ENCODE results near the gene SLC38A2.
A peak's percentile ranks its signal among the peaks of the same experiment; 100 is the strongest.

Gene SLC38A2

DNA sequence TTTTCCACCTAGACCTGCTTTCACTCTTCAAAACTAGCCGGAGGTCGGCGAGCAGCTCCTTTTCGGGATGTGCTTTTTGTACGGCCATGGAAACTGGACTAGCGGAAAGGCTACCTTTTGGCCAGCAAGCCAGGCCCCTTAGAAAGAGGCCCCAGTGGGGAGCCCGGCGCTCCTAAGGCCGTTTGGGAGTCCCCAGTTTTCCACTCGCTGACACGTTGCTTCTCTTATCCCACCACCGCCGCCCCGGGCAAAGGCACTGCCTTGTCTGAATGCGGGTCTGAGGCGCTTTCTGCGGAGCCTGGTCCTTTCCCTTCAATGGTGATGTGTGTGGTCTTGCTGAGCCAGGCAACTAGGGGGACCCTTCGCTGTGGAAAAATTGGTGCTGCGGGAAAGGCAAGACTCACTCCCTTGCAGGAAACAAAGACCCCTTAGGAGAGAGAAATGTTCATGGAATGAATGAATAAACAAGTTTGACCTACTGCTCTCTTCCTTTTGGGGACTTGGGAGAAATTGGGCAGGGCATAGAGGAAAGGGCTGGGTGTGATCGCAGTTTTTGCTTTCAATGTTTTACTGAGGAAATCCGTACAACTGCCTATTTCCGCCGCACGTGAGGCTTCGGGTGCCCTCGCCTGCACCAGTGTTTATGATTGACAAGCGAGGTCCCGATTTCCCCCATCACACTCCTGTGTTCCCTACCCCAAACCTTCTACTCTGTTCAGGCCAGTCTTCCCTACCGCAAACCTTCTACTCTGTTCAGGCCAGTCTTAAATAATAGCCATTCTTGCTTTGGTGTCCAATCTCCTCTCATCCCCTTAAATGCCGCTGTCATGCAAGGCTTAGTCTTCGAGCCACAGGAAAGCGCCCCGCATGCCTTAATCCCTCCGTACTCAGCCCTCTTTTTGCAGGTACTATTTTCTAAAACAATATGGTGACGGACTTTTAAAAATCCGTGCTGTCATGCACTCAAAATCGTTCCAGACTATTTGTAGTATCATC, 1.0 kb upstream of the SLC38A2 start:
- DNase-seq, result peak; percentile 22 to 26

DNA sequence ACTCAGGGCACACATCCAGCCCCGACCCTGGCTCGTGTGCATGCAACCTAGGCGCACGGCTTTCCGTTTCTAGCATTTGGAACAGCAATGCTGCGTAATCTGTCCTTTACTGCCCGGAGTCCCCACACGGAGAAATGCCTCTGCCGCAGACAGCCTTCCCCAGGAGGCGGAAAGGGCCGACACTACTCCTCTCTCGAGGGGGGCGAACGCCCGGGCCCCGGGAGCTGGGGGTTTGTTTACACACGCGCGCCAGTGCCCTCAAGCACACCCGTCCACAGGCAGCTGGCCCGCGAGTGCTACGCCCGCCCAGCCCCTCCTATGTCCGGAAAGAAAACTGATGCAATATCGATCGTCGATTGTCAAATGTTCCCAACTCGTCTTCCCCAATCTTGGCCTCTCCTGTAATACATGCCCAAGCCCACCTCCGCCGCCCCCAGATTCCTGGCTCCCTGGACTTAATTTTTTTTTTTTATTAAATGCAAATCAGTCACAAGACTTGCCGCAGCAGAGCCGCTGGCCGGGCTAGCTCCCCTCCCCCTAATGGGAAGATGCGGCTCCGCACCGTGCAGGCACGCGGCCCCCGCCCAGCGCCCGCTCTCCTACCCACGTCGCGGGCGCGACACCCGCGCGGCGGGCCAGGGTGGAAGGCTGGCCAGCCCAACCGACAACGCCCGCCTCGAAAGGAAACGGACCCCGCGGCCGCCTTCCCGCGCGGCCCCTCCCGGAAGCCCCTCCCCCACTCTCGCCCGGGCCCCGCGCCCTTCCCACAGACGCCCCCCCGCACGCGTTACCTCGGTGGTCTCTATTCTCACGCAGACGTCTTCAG, 642 bp downstream of the SLC38A2 start:
- DNase-seq, result peak; percentile 44 to 56

DNA sequence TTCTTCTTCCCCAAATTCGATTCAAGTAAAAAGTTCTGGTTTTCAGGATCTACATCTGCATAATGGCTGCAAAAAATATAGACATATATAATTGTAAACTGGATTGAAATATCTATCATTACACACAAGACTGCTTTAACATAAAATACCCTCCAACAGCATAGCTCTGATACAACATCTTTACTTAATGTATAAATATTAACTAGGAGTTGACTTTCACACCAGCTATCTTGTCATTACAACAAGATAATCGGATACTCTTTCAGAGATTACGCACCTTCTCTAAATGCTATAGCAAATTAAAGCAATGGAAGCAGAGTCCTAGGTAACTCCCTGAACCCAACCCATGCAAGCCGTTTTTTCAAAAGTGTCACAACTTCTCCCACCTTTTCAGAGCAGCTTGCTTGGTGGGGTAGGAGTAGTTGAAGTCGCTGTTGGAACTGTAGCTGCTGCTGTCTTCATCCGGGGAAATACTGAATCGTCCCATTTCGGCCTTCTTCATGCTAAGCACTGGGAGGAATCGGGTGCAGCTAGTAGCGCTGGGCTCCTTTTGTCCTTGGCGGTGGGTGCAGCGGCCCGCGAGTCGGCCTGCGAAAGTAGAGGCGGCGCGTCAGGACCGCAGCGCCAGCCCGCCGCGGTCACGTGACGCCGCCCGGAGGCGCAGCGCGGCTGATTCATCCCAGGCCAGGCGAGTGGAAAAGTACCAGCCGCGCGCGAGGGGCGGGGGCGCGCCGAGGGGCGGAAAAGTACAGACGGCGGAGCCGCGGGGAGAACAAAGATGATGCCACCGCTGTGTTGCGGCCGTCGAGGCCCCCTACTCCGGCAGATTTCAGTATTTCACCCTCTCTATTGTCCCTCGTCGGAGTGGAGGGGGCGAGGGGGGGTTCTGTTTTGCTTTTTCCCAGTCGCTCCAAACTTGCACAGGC, 1.5 kb downstream of the SLC38A2 start:
- peak; percentile 92 for DNase-seq

DNA sequence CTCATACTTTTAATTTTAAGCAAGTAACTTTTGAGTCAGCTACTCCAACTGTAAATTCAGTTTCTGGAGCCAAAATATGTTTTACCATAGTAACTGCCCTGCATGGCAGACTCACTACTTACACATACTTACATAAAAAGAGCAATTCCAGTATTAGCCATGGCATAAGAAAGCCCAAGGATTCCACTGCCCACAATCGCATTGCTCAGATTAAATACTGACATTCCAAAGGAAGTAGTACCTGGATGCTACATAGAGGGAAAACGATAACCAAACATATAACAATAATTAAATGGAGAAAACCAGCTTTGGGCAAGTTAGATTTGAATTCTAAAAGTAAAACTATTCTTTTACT, 2.2 kb downstream of the SLC38A2 start:
- DNase-seq, result no peak

DNA sequence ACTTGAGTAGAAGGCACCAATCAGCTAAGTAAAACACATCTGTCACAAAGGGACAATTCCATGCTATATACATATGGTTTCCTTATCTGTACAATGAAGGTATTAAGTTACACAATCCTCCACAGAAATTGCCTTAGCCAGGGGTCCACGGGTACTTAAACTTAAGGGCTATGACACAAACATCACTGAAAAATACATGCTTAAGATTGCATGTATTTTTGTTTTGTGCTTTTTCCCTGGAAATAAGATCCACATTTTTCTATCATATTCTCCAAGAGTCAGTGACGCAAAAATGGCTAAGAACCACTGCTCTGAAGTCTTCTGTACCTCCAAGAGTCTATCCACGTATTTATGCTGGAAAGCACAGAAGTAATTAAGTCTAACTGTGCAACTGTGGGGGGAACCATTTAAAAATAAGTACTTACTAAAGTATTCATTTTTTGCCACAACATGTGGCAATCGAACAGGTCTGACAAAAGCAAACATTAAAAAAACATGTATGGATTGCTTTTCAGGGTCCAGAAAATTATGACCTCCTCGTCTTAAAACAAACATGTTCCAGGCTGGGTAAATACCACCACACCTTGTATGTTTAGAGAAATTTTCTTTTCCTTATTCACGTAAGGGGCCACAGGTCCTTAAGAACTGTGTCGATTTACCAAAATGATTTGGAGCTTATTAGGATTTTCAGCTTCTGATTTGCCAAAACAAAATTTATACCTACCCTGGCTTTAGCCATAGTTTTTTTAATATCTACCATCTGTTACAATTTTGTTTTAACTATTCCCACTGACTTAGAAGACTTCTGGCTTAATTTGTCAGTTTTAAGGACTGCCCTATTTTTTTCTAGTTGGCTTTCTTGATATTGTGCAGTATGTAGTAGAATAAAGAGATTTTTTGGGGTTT, 2.8 kb downstream of the SLC38A2 start:
- no peak for DNase-seq

DNA sequence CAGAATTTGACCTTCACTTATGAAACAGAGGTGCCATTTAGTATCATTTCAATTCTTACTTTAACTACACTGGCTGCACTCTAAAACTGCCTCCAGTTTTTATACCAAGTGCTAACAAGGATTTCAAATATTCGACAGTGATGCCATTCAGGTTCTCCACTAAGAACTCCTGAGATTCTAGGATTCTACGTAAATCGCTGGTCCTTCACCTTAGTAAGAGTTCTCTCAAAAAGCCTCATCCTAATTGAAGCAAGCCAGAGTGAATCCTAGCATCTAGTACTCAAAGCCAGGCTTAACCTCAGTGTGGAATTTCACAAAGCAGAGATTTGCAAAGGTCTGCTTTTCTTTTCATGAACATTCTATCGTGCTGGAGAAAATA, 3.5 kb downstream of the SLC38A2 start:
- no peak for DNase-seq

DNA sequence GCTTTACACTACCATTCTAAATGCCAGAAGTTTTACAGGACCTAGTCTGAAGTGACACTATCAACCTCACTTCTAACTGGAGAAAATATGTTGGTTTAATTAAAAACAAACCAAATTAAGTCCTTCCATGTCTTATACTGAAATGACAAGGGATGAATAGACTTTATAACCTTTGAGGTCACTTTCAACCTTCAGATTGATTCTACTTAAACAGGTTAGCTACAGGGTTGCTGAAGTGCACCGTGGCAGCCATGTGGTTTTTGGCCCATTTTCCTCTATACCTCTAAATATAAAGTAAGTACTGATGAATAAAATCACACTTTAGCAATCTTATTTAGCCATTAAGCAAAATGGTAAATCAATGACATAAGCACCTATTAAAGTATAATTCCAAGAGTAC, 3.9 kb downstream of the SLC38A2 start:
- DNase-seq, result no peak

DNA sequence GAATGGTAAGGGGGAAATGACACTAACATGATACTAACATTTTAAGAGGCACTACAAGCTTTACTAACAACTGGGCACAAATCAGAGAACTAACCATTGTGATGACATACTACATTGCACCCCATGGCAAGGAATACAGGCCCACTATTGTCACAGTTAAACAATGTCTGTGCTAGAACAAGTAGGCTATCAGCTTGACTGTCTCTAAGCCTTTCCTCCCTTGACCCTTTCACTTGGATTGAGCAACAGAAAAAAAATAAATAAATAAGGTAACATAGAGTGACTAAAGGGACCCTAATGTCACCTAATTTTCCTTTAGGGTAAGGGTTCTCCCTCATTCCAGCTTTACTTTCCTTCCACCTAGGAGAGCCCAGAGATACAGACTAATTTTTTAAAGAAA, 4.4 kb downstream of the SLC38A2 start:
- DNase-seq, result no peak

DNA sequence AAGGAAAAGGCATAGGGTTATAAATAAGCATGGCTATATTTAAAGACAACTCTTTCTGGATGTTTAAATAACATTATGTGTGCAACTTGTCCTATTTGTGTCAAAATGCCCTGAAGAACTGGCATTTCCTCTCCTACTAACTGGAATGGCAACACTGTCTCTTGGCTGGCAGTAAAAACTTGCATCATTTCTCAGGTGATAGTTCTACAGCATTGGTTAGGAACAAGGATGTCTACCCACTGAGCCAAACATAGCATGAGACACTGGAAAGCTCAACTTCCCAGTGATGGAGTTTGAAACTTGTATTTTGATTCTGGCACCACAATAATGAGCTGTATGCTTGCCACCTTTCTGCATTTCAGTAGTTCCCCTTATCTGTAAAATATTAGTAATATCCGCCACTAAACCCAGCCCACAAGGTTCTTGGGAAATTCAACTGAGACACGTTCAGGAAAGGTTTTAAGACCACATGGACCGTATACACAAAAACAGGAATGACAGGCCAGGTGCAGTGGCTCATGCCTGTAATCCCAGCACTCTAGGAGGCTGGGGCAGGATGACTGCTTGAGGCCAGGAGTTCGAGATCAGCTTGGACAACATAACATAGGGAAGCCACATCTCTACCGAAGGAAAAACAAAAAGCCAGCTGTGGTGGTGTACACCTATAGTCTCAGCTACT, 5.1 kb downstream of the SLC38A2 start:
- no peak for DNase-seq

DNA sequence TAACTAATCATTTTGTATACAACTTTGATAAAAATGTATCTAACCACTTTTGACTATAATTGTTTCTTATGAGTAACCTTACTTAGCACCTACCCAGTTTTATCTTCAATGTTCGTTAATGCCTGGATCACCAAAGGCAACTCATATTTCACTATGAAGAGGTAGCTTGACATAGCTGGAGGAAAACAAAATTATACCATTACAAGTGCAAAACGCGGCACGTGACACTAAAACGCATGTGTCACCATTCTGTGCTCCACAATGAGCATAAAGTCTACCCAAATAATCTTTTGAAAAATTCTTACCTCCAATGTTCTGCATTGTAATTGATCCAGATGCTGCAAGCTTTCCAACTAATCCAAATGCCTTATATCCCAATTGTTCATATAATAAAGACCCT, 5.8 kb downstream of the SLC38A2 start:
- DNase-seq, result no peak

DNA sequence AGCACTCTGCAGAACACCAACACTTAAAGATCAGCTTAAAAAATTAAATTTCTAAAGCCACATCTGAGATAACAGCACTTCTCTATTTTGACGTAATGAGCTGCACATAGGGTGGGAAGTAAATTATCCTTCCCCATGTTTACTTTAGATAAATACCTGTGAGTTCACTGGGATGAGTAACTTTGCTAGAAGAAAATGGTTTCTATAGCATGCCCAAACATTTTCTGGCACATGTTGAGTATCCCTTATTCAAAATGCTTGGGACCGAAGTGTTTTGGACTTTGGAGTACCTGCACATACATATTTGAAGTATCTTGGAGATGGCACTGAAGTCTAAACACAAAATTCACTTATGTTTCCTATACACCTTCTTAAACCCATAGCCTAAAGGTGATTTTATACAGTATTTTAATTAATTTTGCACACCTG, 6.6 kb downstream of the SLC38A2 start:
- no peak for DNase-seq

DNA sequence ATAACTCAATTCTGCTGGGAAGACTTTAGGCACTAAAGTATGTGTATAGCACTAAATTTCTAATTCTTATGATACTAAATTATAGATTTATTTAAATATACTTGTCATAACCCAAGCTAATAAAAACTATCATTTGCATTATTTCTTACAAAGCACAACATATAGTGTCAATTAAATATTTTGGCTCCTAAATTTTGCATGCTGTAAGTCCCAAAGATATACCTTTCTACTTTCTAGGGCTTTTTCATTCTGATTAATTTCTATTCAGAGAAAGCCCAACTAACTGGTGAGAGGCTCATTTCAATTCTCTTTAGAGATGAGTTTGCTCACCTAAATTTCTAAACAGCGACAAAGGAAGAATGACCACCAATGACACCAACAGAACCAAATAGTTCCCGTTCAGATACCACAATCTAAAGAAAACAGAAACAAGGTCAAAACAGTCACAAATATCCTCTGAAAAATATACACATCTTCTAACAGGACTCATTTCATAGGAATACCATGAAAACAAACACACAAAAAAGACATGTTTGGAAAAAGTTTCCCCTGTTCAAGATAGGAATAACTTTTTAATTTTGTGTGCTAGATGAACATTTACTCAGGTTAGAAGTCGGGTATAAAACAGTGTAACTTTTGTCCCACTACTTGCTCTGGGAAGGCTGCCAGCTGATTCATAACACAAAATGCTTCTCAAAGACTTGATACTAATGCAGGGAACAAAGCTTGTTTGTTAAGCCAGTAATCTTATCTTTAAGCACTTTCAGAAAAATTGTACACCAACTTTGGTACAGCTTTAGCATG, 7.6 kb downstream of the SLC38A2 start:
- no peak for DNase-seq

DNA sequence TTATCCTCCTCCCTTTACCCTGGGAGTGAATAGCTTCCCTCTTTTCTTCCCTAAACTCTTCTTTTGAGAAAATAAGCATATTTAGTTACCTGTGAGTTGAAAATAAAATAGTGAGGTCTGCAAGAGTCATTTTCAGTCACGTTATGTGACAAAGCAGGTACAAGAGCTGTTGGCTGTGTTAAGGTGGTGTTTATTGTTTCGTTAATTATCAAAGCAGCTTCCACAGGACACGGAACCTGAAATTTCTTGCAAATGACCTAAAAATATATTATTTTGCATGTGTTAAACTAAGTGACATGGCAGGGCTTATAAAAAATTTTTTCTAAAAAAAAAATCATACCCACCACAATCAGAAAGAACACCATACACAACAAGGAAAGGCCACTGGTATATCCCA, 8.3 kb downstream of the SLC38A2 start:
- no peak for DNase-seq

DNA sequence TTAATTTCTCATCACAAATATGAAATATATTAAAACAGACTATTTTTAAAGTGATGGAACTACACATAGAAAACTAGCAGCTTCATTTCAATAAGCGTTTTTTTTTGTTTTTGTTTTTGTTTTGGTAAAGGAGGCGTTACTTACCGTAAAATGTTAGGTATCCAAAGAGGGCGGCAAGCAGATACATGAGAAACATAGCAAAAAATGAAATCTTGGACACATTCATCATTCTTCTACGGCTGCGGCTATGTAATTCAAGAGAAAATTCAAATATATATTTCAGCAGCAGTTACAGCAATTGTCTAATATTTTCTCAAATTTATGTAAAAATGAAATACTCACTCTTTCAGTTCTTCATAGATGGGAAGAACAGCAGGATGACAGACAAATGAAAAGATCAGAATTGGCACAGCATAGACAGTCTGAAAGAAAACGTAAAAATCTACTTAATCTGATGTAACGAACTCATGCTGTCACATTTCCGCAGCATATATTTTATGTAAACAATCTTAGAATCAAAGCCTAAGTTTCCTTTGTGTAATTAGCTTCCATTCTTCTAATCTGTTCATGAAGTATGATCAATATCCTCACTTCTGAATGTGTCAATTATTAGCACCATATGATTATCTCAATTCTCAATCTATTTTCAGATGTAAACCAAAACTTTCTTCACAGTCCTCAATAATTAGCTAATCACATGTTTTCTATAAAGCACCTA, 8.8 kb downstream of the SLC38A2 start:
- no peak for DNase-seq

DNA sequence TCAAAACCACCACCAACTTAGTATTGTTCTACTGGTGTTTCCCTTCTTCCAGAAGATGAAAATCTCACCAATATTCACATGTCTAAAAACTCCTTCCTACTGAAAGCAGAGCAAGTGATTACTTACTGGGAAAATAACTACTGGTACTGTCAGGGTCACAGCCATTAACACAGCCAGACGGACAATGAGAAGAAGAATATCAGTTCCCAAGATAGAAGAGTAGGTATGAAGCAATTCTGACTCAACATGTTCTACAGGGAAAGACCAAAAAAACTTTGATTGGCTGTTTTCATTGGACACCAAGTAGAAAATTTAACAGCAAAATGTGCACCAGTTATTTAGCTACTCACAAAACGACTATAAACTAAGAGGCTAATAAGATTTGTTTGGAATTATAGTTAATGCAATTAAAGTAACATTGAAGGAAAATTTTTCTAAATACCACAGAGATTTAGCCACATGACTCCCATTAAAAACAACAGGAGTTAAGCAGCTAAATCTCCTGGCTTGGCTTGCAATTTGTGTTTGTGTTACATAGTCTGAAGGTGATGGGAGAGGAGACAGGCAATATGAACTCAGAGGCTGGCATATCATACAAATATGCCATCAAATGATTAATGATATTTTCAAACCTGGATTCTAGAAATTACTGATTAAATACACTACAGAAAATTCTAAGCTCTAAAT, 9.5 kb downstream of the SLC38A2 start:
- no peak for DNase-seq

DNA sequence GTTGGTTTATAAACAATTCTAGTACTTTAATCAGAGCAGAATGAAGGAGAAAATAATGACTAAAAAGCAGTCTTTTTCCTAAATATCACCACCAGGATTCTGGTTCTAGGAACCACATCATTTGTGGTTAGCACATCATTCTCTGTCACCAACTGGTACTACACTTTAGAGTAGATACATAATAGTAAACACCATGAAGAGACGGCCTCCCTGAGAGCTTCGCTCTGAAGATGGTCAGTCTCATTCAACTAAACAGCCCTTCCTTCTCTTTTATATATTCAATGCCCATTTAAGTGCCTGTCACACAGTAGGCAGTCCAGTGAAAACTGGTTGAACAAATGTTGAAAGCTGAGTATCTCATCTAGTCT, 10.9 kb downstream of the SLC38A2 start:
- no peak for DNase-seq

DNA sequence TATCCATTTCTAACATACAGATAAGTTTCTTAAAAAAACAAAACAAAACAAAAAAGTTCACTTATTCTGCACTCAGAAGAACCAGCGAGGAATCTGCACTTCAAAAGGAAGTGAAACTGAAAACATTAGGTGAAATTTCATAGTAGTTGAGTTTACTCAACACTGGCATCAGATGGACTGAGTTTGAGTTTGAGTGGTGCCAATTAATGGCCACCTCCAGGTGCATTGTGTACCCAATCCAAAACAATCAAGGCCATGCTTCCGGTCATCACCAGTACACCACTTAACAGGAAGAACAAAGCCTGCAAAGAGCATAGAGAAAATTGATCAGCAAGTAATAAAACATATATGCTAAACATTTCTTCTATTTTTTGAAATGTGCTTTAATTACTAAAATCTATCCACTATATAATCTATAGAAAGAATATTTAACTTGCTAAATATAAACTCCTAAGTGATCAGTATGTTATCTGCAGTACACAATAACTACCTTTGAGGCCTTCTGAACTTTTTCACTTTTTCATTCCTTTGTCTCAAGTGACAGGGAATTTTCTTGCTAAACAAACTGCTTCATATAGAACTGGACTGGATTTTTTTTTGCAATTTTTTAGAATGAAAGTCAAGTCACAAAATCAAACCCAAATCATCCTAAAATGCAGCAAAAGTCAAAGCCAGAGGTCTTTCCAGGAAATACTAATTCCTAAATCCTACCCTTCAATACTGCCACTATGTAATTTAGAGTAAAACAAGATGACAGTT, 11.5 kb downstream of the SLC38A2 start:
- DNase-seq, result no peak

DNA sequence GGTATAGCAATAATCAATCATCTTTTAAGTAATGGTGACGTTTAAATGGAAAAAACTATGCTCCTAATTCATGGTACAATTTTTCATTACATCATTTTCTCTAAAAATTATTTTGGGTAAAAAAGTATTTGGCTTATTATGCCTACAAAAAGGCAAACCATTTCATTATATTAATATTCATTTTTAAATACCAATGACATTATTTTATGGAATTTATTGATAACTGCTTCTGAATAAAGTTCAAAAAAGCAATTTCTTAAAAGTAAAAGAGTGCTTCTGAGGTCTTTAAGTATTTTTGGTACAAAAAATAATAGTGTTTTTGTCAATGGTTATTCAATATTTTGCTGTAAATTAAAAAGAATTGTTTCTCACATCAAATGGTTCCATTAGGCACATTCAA, 12.2 kb downstream of the SLC38A2 start:
- DNase-seq, result no peak

Data from stimulated activated CD4-positive, alpha-beta T cell treated with anti-CD3 and anti-CD28 coated beads, Interleukin-4, amount 100 ng/mL, for 4 hours (primary cell).